Bronchial epithelial cell (primary cell): ENCODE data around the gene SLC13A4. TPM values are rescaled to one million over a fixed set of nuclear protein-coding genes. Genes with fewer than 3 reads are reported as not detected.
A peak's percentile ranks its signal among the peaks of the same experiment; 100 is the strongest.

Experiments used
- DNase-seq: peaks from one replicate; pipeline ENCODE4 v3.0.0-alpha.2; 2010; ENCODE audit warnings: low read depth
- FAIRE-seq: peaks from 2 replicates; lab custom pipeline; 2011; peaks lifted over from hg19 to GRCh38; lab: Jason Lieb, UNC
- H3K27me3 ChIP-seq: 2 replicates; pipeline ENCODE4 v1.5.1; 2011; ENCODE audit warnings: low read length; ENCODE audit not compliant: control insufficient read depth, insufficient read depth
- H3K36me3 ChIP-seq: 2 replicates; pipeline ENCODE4 v1.5.1; 2011; ENCODE audit warnings: low read length; ENCODE audit not compliant: control insufficient read depth, insufficient read depth
- H3K4me3 ChIP-seq: 2 replicates; pipeline ENCODE4 v1.5.1; 2011; ENCODE audit warnings: mild to moderate bottlenecking, low read depth, low read length, control low read depth
- CTCF ChIP-seq: IDR thresholded peaks from 2 replicates; pipeline ENCODE4 v1.5.1; 2011; ENCODE audit warnings: mild to moderate bottlenecking, moderate library complexity, low read length, control low read depth, inconsistent platforms; ENCODE audit not compliant: insufficient read depth, severe bottlenecking
- total RNA-seq: library from RNA; depleted of rRNA; stranded (reverse); fragments of >200 nt; gene quantifications from 2 replicates; pipeline ENCODE4 v1.2.1, GENCODE V29; 2014

The SLC13A4 gene
- total RNA-seq, 1 donor from 2014 or later = under 0.01 TPM

DNA sequence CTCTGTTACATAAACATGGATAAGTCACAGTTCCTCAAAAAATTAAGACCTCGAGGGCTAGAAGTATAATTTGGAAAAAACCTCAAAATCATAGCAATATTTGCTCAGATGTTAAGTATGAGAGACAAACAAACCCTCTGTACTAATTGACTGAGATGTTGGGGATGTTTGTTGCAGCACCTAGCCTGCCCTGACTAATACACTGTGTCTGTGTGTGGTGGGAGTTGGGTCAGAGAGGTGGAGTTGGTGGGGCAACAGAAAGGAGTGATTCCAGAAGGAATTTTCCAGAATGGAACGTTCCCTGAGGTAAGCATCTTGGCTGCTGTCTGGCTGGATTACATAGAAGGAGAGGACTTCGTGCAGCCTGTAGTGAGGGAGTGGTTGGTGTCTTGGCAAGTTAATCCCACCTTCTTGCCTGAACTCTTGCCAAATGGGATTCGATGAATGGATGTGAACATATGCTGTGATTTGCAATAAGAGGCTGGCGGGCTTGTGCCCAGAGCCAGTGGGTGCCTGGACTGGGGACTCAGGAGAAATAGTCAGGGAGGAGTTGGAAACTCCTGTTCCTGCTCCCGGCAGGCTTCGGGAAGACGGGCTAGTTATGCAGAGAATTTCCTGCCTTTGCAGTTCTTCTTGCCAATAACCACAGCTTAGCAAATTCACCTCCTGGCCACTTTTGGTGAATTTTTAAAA lies 29.9 kb upstream of the SLC13A4 start:
- no peak for TF ChIP-seq CTCF
- FAIRE-seq = no peak
- DNase-seq = peak; percentile 38
- Histone ChIP-seq H3K36me3 (no peaks in the 10 kb centered on the region), H3K27me3 (no peaks in the 10 kb centered on the region), H3K4me3 (no peak overlapping the region)

DNA sequence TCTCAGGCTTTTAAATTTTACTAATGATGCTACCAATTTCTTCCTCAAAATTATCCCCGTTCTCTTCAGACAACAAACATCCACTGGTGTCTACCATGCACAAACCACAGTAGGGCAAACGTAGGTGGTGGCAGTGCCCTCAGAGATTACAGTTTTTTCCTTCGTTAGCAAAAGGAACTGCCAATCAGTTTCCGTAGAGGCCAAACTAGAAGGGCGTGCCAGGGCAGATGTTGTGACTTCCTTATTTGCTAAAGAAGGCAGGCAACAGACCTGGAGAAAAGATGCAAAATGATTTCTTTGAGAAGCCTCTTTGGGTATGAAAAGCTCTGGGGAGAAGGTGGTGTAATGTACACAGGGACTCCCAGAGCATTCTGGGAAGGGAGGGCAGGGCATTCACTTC lies 28.2 kb upstream of the SLC13A4 start:
- no peak for TF ChIP-seq CTCF
- DNase-seq (no peak), FAIRE-seq (no peak)
- Histone ChIP-seq H3K27me3 (no peaks in the 10 kb centered on the region), H3K36me3 (no peaks in the 10 kb centered on the region), H3K4me3 (no peak overlapping the region)

GRCh38 chr7:135755351-135755753 lies 27.4 kb upstream of the SLC13A4 start:
- Histone ChIP-seq H3K27me3 (no peaks in the 10 kb centered on the region), H3K4me3 (no peak overlapping the region), H3K36me3 (no peaks in the 10 kb centered on the region)
- FAIRE-seq (no peak), DNase-seq (no peak)
- no peak for TF ChIP-seq CTCF

DNA sequence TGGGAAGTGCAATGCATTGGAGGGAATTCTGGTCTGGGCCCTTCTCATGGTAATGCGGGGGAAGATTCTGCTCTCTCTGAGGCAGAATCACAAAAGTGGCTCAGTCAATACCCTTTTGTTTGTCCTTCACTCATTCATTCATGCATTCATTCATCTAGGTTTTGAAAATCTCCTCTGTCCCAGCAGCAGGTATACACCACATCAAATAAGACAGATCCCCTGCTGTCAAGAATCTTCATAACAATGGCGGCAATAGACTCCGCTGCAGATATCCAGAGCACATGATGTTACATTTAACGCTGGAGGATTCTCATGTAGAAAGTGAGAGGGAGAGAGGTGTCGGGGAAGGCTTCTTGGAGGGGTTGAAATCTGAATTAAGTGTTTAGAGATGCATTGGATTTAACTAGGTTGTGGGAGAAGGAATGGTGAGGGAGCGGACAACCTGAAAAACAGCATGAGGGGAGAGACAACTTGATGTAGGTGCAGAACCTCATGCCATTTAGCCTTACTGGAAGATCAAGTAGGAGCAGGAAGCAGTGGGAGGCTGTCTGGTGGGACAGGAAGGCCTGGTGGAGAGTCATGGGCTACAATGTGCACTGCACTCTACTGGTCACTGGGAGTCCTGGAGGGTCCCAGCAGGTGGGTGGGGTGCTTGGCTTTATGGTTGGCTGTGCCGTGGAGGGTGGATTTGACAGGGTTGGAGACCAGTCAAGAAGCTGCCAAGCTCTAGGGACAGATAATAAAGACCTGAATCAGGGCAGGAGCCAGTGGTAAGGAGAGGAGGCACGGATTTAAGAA lies 25.8 kb upstream of the SLC13A4 start:
- Histone ChIP-seq H3K27me3 (no peaks in the 10 kb centered on the region), H3K4me3 (no peak overlapping the region), H3K36me3 (no peaks in the 10 kb centered on the region)
- FAIRE-seq (no peak), DNase-seq (no peak)
- no peak for TF ChIP-seq CTCF

DNA sequence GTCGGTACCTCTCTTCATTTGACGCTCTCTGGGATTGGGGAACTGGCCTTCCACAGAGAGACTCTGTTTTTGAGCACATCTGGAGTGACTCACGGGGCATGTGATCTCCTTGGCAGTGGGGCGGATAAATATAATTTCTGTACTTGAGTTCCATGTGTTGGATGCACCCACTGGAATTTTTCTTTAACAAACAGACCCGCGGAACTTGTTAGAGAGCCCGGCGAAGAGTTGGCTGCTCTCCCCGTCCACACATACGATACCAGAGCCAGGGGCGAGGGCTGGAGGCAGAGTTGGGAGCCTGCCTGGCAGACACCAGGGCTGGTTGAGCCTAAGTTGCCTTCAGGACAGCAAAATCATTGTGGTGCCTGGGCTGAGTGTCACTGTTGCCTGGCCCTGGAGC lies 20.8 kb upstream of the SLC13A4 start, which contains the start of gene FAM180A:
Gene FAM180A, minus strand, starts transcription at position 44 of the 400 bp plus-strand sequence. CDS start 233 bp downstream, outside the sequence.
- H3K4me3 ChIP-seq = no peak within 1 kb of the TSS
- H3K36me3 ChIP-seq = no peaks in the 10 kb centered on the region
- DNase-seq (peak; percentile 30), FAIRE-seq (no peak)
- no peak for TF ChIP-seq CTCF
- no peaks in the 10 kb centered on the region for H3K27me3 ChIP-seq
